Measurements from ENCODE around the gene FLNA. TPM values are rescaled to one million over a fixed set of nuclear protein-coding genes. Genes with fewer than 3 reads are reported as not detected.
"Not testable (repeated sequence)": the region's sequence is repeated elsewhere in the genome, so short reads cannot be mapped to it uniquely, and the experiment has no call there.

FLNA gene
- total and polyA plus RNA-seq, 2 donors (not counting 3 experiments of a cell fraction or from before 2014, with no cell fraction given) = 658 to 1,474 TPM

DNA sequence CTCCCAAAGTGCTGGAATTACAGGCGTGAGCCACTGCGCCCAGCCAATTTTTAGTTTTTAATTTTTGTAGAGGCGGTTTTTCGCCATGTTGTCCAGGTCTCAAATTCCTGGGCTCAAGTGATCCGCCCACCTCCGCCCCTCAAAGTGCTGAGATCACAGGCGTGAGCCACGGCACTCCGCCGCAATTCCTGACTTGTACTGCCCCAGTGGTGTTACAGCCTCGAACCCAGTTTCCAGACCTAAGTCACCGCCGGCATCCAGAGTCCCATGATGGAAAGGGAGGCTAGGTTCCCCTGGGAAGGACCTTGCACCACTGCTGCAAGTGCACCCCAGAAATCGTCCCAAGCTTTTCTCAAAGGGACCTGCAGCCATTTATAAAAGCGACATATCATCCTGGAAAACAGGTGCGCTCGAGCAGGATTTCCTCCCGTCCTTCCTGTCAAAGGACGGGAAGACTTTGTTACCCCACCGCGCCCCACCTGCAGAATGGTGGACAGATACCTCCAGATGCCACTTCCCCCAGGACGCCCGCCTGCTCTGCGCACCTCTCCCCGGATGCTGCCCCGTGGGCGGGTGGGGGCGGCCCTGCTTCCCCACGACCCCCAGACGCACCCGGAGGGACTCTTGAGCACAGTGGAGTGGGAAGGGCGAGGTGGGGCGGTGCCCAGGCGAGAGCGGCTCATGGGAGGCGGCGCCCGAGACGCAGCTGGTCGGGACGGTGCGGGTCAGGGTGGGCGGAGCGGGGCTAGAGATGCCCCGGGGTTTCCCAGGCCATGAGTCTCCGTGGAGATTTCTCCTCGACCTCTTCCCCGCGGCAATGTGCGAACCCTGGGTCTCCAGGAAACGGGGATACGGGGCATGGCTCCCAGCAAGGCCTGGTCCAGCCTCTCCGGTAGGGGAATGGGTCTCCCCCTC, 22.8 kb upstream of the FLNA start:
- Histone ChIP-seq H3K27me3 (ENCODE audit: control insufficient read depth in 2 of 2, insufficient read depth in 2 of 2, low read length in 2 of 2) (no peaks in the 10 kb centered on the region), H3K4me3 (replicated peaks in 1 of 3; ENCODE audit: insufficient read depth in 1 of 3, low read depth in 1 of 3, low read length in 3 of 3) (peak overlapping the region; percentile 28 to 65 (median 62)), H3K9me1 (replicated peaks; ENCODE audit: control insufficient read depth, extremely low read depth, insufficient read depth, low read length) (no peaks in the 10 kb centered on the region), H3K9ac (replicated peaks; ENCODE audit: extremely low read depth, insufficient read depth, low read length) (peak overlapping the region; percentile 83), H4K20me1 (replicated peaks; ENCODE audit: control insufficient read depth, extremely low read depth, insufficient read depth, low read length) (no peaks in the 10 kb centered on the region), H3K4me2 (ENCODE audit: insufficient read depth, low read length) (peak overlapping the region; percentile 37), H3K36me3 (ENCODE audit: control insufficient read depth in 2 of 2, extremely low read depth in 1 of 2, insufficient read depth in 2 of 2, low read length in 2 of 2) (peaks cover 15 to 16% of the 10 kb centered on the region in 2 experiments), H3K27ac (ENCODE audit: insufficient read depth, low read depth, low read length) (peak overlapping the region; percentile 87), H3K4me1 (ENCODE audit: control insufficient read depth, extremely low read depth, insufficient read depth, low read length) (peaks cover 8% of the 10 kb centered on the region), H3K79me2 (ENCODE audit: control insufficient read depth, insufficient read depth, low read length) (peaks cover 20% of the 10 kb centered on the region), H3K9me3 (replicated peaks; ENCODE audit: control insufficient read depth, insufficient read depth, low read length) (no peaks in the 10 kb centered on the region), H2AFZ (ENCODE audit: low read depth, low read length) (no peak overlapping the region)
- ChIA-PET POLR2A (interaction anchor here (0.6 to 1.4 kb wide), 5 partner anchors 18 to 61 kb away, joined by 3 to 7 read pairs (median 4); partner anchors contain the start of gene EMD), CTCF (interaction anchor here (1.2 to 2.1 kb wide), 3 partner anchors 12 to 30 kb away, joined by 4 to 6 read pairs (median 5); partner anchors contain the start of gene DNASE1L1)
- intact Hi-C loops (cut with micrococcal nuclease) = no loop called here
- TF ChIP-seq GATA2 (IDR thresholded peaks at IDR 0.05; ENCODE audit: insufficient read depth, insufficient read length, low read depth, low read length) (no peak), POLR2A (IDR thresholded peaks at IDR 0.05; ENCODE audit: low read depth, low read length) (no peak), POLR2AphosphoS5 (IDR thresholded peaks at IDR 0.05; ENCODE audit: insufficient read depth, low read depth, low read length) (no peak), FOS (IDR thresholded peaks at IDR 0.05; ENCODE audit: borderline replicate concordance, insufficient read depth, low read length) (no peak), MYC (IDR thresholded peaks at IDR 0.05; ENCODE audit: low read depth, low read length) (no peak), CTCF (IDR thresholded peaks at IDR 0.05; ENCODE audit: extremely low read depth in 1 of 2, insufficient read depth in 1 of 2, low read depth in 1 of 2, low read length in 2 of 2) (no peak), JUN (IDR thresholded peaks at IDR 0.05; ENCODE audit: borderline replicate concordance, insufficient read depth, insufficient read length, low read depth) (no peak), EZH2 (IDR thresholded peaks at IDR 0.05; ENCODE audit: borderline replicate concordance, low read depth, low read length, severe bottlenecking) (no peak)
- TF ChIP-seq, protein P1, sequence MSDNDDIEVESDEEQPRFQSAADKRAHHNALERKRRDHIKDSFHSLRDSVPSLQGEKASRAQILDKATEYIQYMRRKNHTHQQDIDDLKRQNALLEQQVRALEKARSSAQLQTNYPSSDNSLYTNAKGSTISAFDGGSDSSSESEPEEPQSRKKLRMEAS (IDR thresholded peaks at IDR 0.05; ENCODE audit: insufficient read depth, insufficient read length) = no peak
- DNase-seq (ENCODE audit: low read depth, low spot score) (peak; percentile 61), FAIRE-seq (peak; percentile 54)
- dilution Hi-C loops (cut with MboI; ENCODE audit: extremely low pct_ligation_motif_present, low sequenced_read_pairs) = no loop called here
- TSS peak; percentile 66 for BruUV-seq (replicated peaks)

- H2AFZ ChIP-seq (ENCODE audit: low read depth, low read length); dilution Hi-C loops (cut with MboI; ENCODE audit: extremely low pct_ligation_motif_present, low sequenced_read_pairs); H3K4me1 ChIP-seq (ENCODE audit: control insufficient read depth, extremely low read depth, insufficient read depth, low read length); FAIRE-seq; DNase-seq (ENCODE audit: low read depth, low spot score); intact Hi-C loops (cut with micrococcal nuclease); H3K27me3 ChIP-seq (ENCODE audit: control insufficient read depth in 2 of 2, insufficient read depth in 2 of 2, low read length in 2 of 2); H4K20me1 ChIP-seq (replicated peaks; ENCODE audit: control insufficient read depth, extremely low read depth, insufficient read depth, low read length); H3K27ac ChIP-seq (ENCODE audit: insufficient read depth, low read depth, low read length); H3K9me3 ChIP-seq (replicated peaks; ENCODE audit: control insufficient read depth, insufficient read depth, low read length); H3K9me1 ChIP-seq (replicated peaks; ENCODE audit: control insufficient read depth, extremely low read depth, insufficient read depth, low read length); H3K9ac ChIP-seq (replicated peaks; ENCODE audit: extremely low read depth, insufficient read depth, low read length); BruUV-seq (replicated peaks); H3K4me3 ChIP-seq (replicated peaks in 1 of 3; ENCODE audit: insufficient read depth in 1 of 3, low read depth in 1 of 3, low read length in 3 of 3); H3K4me2 ChIP-seq (ENCODE audit: insufficient read depth, low read length): not testable (repeated sequence)
- Histone ChIP-seq H3K79me2 (ENCODE audit: control insufficient read depth, insufficient read depth, low read length) (peaks cover 20% of the 10 kb centered on the region), H3K36me3 (ENCODE audit: control insufficient read depth in 2 of 2, extremely low read depth in 1 of 2, insufficient read depth in 2 of 2, low read length in 2 of 2) (peaks cover 15 to 16% of the 10 kb centered on the region in 2 experiments)
- ChIA-PET POLR2A (interaction anchor here (0.6 kb wide), 1 partner anchor 32 kb away, joined by 3 read pairs; no protein-coding TSS in a partner anchor), CTCF (interaction anchor here (2.1 kb wide), 1 partner anchor 23 kb away, joined by 6 read pairs; no protein-coding TSS in a partner anchor)
Observed at GRCh38 chrX:154396363-154396762, 21.9 kb upstream of the FLNA start.
